HG03521 (cell line): ENCODE data around the gene SAYSD1.
A peak's percentile ranks its signal among the peaks of the same experiment; 100 is the strongest.

Experiments
- ATAC-seq: cut with Tn5 transposase; IDR thresholded peaks from one replicate; pipeline ENCODE4 v1.9.1; 2021; ENCODE audit warnings: mild to moderate bottlenecking, moderate library complexity; ENCODE audit not compliant: unreplicated experiment

The SAYSD1 gene

GRCh38 chr6:39108041-39108839 is 6.7 kb downstream of the SAYSD1 start:
- no peak for ATAC-seq

DNA sequence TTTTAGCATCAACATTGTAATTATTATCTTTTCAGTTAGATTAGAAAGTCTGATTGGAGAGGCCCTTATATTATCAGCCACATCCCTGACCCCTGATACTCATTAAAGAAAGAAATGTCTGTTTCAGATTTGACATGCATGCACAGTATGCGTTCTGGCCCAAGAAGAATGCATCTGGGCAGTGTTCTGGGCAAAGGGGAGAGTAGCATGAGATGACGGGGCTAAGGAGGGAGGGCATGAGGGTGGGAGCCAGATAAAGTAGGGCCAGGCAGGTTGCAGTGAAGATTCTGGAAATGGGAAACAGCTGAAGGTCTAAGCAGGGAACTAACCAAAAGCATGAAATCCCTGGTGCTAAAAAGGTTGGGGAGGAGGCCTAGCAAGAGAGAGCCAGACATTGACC is 7.3 kb downstream of the SAYSD1 start:
- ATAC-seq: no peak

DNA sequence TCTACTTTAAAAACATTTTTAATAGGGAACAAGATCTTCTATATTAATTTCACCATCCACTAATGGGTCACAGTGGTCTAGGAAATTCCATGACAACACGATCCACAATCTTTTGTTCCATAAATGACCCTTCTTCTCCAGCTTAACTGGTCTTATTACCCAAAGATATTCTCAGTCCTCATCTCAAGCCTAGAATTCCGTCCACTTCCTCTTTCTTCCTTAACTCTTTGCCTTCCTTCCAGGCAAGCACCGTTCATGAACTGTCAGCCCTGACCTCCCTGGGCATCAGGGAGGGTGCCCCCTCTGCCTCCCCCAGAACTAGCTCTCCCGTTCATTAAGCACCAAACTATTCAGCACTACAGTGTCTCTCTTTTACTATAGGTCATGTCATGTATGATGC is 8.0 kb downstream of the SAYSD1 start:
- no peak for ATAC-seq

DNA sequence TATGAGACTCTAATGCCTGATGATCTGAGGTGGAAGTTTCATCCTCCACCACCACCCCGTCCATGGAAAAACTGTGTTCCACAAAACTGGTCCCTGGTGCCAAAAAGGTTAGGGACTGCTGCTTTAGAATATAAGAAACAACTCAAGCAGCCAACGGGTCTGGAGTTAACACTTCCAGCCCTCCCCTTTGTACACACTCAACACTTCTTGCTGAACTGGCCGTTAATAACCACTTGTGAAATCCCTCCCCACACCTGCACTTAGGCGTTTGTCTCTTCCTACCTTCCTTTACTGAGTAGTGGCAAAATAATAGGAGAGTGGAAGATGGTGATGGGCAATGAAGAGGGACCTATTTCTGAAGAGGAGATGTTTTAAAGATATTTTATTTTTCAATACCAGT is 10.5 kb downstream of the SAYSD1 start:
- no peak for ATAC-seq

DNA sequence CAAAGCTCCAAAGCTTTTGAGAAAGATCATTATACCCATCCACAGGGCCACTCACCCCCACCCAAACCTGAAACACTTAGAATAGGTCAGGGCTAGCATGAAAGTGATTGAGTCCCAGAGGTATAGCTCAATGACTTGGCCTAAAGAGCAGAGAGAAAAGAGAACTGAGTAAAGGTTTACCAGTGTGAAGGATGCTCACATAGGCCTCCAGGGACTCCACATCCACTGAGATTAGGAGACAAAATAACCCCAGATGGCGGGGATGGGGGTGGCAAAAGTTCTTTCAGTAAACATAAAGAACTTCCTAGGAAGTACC is 12.2 kb downstream of the SAYSD1 start:
- no peak for ATAC-seq

GRCh38 chr6:39102071-39102820 is 12.7 kb downstream of the SAYSD1 start:
- ATAC-seq: no peak

DNA sequence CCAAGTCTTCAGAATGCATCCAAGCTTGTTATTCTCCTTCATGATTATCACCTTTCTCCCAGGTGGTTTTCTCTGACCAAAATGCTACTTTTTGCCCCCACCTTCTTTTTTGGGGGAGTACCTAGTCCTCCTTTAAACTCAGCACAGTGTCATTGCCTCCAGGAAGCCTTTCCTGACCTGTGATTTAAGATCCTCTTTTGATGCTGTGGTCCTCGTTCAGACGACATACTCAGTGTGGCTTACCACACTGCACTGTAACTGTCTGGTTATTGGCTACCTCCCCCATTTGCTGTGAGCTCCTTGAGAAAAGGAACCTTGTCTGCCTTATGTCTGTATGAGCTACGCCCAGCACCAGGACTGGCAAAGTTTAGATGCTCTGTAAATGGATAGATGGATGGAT is 14.6 kb downstream of the SAYSD1 start:
- no peak for ATAC-seq

- no peak for ATAC-seq
Measured at GRCh38 chr6:39095578-39095977, 19.4 kb downstream of the SAYSD1 start.

GRCh38 chr6:39093149-39093708 is 21.8 kb downstream of the SAYSD1 start:
- ATAC-seq: no peak

GRCh38 chr6:39092124-39092523 is 22.9 kb downstream of the SAYSD1 start:
- no peak for ATAC-seq

DNA sequence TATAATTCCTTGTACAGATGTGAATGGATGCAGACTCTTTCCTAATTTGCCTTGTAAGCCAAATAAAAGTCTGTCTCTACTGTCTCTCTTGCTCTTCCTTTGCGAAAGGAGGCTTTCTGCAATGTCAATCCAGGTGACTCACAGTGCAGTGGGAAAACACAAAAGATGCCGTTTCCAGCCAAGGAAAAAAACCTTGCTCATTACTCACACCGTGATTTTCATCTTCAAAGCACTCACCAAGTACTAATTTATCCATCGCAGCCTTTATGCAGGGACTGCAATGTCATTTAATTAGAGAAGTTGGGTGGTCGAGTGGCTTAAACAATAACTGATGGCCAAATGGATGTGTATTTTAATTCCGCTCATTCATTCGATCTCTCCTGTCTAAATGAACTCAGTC is 23.8 kb downstream of the SAYSD1 start:
- no peak for ATAC-seq

GRCh38 chr6:39090036-39090435 is 24.9 kb downstream of the SAYSD1 start:
- ATAC-seq: no peak

GRCh38 chr6:39088331-39088730 is 26.7 kb downstream of the SAYSD1 start:
- no peak for ATAC-seq

DNA sequence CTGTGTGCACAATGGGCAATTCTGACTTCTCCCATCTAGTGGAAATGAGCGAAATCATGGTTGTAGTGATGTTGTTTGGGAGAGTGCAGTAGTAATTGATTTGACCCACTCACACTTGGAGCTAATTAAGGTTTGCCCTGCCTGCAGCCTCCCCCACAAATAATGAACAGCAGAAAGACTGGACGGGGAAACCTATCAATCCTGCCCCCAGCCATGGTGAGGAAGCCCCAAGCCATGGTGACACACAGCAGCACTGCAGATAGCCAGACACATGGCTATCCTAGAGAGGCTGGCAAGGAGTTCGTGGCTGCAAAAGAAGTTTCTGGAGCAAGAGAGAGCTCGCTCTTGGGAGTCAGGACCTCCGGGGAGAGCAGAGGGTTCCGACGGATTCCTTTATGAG is 27.8 kb downstream of the SAYSD1 start:
- no peak for ATAC-seq

- ATAC-seq: no peak
Measured at GRCh38 chr6:39086711-39087110, 28.3 kb downstream of the SAYSD1 start.

DNA sequence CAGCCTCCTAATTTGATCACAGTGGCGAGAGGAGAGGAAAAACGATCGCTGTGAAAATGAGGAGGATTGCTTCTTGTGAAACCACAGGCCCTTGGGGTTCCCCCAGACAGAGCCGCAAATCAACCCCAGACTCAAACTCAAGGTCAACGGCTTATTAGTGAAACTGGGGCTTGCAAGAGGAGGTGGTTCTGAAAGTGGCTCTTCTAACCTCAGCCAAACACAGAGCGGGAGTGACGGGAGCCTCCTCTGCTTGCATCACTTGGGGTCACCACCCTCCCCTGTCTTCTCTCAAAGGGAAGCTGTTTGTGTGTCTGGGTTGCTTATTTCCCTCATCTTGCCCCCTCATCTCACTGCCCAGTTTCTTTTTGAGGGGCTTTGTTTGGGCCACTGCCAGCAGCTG is 28.7 kb downstream of the SAYSD1 start:
- peak; percentile 65 for ATAC-seq

DNA sequence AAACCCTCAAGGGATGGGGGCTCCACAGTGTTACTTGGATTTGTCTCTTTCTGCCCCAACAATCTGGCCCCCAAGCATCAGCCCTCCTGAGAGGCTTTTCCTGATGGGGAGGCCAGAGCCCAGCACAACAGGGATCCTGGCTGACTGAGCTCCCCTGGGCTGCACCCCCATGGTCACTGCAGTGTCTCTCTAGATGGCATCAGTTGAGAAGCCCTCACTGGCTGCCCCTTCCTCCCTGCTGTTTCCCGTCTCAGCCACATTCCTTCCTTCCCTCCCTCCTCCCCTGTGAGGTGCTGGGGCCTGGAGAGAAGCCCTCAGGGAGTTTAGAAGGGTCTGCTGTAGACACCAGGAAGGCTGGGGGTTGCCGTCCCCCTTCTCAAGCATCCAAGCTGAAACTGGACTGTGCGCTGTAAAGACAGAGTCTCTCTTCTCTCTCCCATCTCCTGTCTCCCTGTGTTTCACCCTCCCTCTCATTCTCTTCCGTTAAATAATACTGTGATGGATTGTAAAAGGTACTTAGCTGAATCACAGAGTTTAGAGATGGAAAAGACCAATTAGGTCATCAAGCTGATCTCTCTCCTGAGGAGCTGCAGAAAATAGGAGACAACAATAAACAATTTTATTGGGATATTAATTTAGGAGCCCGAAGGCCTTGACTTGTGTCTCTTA is 29.7 kb downstream of the SAYSD1 start:
- no peak for ATAC-seq

- ATAC-seq: no peak
Measured at GRCh38 chr6:39084506-39084905, 30.5 kb downstream of the SAYSD1 start.

- no peak for ATAC-seq
Measured at GRCh38 chr6:39083231-39083634, 31.8 kb downstream of the SAYSD1 start.

DNA sequence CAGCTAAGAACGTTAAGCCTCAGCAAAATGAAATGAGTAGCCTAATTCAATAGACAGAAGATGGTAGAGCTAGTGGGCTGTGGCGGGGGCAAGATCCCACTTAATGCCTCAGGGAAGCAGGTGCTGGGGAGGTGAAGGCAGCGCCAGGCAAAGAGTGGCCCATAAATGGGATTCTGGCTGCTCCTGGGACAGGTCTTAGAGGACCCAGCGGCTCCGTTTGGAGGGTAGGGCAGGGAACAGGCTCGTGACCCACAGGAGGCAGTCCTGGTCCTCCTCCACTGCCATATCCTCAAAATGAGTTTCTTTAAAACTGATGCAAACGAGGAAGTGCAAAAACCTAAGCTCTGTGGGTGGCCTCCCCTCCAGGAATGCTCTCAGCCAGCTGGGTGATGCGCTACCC is 32.7 kb downstream of the SAYSD1 start:
- ATAC-seq: no peak

DNA sequence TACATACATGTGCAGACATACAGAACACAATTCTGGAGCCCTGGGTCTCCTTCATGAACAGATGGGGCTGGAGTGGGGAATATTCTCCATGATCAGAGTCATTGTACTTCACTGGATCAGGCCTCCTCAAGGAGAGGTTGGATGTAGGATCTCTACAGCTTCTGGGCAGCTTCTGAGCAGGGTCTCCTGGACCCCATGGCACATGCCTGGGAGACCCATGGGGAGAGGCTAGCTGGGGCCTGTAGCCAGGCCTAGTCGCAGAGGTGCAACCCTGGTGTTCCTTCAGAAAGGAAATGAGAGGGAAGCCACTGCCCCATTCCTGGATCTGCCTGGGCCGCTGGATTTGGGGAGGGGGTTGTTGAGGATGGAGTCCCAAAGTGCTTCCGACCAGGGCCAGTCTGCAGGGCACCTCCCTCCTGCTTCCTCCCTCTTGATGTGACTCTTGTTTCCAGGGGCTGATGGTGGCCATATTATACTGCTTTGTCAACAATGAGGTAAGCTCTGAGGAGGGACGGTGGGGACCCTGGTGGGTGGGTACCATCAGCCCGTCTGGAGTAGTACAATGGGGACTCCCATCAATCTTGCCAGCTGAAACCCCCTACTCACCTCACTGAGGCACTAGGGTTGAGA is 34.6 kb downstream of the SAYSD1 start:
- no peak for ATAC-seq
